Glutamatergic neuron (in vitro differentiated cells): ENCODE data around the gene ETNPPL. TPM values are rescaled to one million over a fixed set of nuclear protein-coding genes. Genes with fewer than 3 reads are reported as not detected.
"Not testable (repeated sequence)": the region's sequence is repeated elsewhere in the genome, so short reads cannot be mapped to it uniquely, and the experiment has no call there.

Experiments used
- DNase-seq: peaks from one replicate; pipeline ENCODE4 v3.0.0; 2022
- H3K27ac Mint-ChIP-seq: one replicate; pipeline ENCODE4 v1.8.0; 2020; ENCODE audit warnings: mild to moderate bottlenecking, mixed read lengths, inconsistent platforms; ENCODE audit not compliant: unreplicated experiment
- H3K27me3 Mint-ChIP-seq: one replicate; pipeline ENCODE4 v1.8.0; 2020; ENCODE audit warnings: mild to moderate bottlenecking, moderate library complexity, mixed read lengths, inconsistent platforms; ENCODE audit not compliant: unreplicated experiment
- H3K36me3 Mint-ChIP-seq: one replicate; pipeline ENCODE4 v1.8.0; 2020; ENCODE audit warnings: mild to moderate bottlenecking, mixed read lengths, inconsistent platforms; ENCODE audit not compliant: unreplicated experiment
- H3K4me1 Mint-ChIP-seq: one replicate; pipeline ENCODE4 v1.8.0; 2020; ENCODE audit warnings: mild to moderate bottlenecking, low read depth, mixed read lengths, inconsistent platforms; ENCODE audit not compliant: unreplicated experiment
- H3K4me3 Mint-ChIP-seq: one replicate; pipeline ENCODE4 v1.8.0; 2020; ENCODE audit warnings: mild to moderate bottlenecking, mixed read lengths, inconsistent platforms; ENCODE audit not compliant: unreplicated experiment
- H3K9me3 Mint-ChIP-seq: one replicate; pipeline ENCODE4 v1.8.0; 2020; ENCODE audit warnings: mild to moderate bottlenecking, moderate library complexity, mixed read lengths, inconsistent platforms; ENCODE audit not compliant: unreplicated experiment
- total RNA-seq: library from RNA; stranded (reverse); fragmentation: NEBNext Ultra II Directional; extraction: Animal tissue kit (Norgen Biotek cat#: 25700); gene quantifications from one replicate; pipeline ENCODE4 v1.2.1, GENCODE V29; 2021; ENCODE audit not compliant: unreplicated experiment
- TF ChIP-seq, protein P1 (sequence below): fragments of 200-600 bp; sonication (generic); IDR thresholded peaks from one replicate; pipeline ENCODE4 v1.5.0; 2021; ENCODE audit not compliant: partially characterized antibody, unreplicated experiment

ETNPPL gene
- total RNA-seq, 1 donor from 2014 or later: not detected

DNA sequence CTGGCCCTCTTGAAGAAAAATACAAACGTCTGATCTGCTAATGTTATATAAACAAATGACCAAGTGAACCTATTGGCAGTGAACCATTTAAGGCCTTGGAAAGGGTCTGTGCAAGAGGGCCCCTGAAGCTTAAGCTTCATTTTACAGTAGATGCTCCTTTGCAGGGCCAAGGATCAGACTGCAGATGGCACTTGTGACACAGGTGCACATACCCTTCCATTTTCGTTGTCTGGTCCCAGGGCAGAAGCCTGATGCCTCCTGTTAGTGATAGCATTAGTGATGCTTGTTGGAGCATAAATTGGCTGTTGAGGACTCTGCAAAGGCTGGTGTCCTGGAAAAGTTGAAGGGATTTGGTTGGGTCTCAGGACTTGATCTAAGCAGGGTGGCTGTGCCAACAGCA is 46.5 kb downstream of the ETNPPL start:
- no peak for DNase-seq
- H3K4me1 Mint-ChIP-seq: no peaks in the 10 kb centered on the region
- TF ChIP-seq, protein P1, sequence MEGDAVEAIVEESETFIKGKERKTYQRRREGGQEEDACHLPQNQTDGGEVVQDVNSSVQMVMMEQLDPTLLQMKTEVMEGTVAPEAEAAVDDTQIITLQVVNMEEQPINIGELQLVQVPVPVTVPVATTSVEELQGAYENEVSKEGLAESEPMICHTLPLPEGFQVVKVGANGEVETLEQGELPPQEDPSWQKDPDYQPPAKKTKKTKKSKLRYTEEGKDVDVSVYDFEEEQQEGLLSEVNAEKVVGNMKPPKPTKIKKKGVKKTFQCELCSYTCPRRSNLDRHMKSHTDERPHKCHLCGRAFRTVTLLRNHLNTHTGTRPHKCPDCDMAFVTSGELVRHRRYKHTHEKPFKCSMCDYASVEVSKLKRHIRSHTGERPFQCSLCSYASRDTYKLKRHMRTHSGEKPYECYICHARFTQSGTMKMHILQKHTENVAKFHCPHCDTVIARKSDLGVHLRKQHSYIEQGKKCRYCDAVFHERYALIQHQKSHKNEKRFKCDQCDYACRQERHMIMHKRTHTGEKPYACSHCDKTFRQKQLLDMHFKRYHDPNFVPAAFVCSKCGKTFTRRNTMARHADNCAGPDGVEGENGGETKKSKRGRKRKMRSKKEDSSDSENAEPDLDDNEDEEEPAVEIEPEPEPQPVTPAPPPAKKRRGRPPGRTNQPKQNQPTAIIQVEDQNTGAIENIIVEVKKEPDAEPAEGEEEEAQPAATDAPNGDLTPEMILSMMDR: no peak
- no peaks in the 10 kb centered on the region for H3K27me3 Mint-ChIP-seq
- no peak overlapping the region for H3K4me3 Mint-ChIP-seq
- H3K36me3 Mint-ChIP-seq: no peaks in the 10 kb centered on the region
- no peak overlapping the region for H3K27ac Mint-ChIP-seq
- peaks cover 1% of the 10 kb centered on the region for H3K9me3 Mint-ChIP-seq

DNA sequence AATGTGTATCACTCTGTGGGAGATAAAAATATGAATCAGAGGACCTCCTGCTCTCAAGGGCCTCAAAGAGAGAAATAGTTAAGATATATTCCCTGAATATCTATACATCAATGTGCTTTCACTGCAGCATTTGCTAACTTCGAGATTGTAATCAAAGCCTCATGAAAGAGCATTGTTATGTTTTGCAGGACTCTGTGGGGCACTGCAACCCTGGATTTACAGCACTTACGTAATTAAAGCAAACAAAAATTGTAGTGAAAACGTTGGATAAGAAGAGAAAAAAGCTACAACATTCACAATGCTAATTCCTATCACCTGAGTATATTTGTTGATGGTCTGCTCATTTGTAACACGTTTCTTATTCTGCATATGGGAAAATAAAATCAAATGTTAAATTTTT is 48.0 kb downstream of the ETNPPL start:
- DNase-seq: no peak
- TF ChIP-seq, protein P1: no peak
- no peaks in the 10 kb centered on the region for H3K4me1 Mint-ChIP-seq
- H3K36me3 Mint-ChIP-seq: no peaks in the 10 kb centered on the region
- H3K4me3 Mint-ChIP-seq: no peak overlapping the region
- peaks cover 4% of the 10 kb centered on the region for H3K9me3 Mint-ChIP-seq
- H3K27ac Mint-ChIP-seq: no peak overlapping the region
- H3K27me3 Mint-ChIP-seq: no peaks in the 10 kb centered on the region

DNA sequence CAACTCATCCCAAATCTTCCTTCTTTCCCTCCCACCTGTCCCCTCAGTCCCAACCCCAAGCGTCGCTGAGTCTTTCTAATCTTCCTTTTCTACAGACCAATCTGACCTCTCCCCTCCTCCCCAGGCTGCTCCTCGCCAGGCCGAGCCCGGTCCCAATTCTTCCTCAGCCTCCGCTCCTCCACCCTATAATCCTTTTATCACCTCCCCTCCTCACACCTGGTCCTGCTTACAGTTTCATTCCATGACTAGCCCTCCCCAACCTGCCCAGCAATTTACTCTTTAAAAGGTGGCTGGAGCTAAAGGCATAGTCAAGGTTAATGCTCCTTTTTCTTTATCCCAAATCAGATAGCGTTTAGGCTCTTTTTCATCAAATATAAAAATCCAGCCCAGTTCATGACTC is 52.3 kb downstream of the ETNPPL start:
- H3K36me3 Mint-ChIP-seq, H3K27me3 Mint-ChIP-seq, H3K9me3 Mint-ChIP-seq, H3K27ac Mint-ChIP-seq, DNase-seq, H3K4me1 Mint-ChIP-seq, H3K4me3 Mint-ChIP-seq: not testable (repeated sequence)

DNA sequence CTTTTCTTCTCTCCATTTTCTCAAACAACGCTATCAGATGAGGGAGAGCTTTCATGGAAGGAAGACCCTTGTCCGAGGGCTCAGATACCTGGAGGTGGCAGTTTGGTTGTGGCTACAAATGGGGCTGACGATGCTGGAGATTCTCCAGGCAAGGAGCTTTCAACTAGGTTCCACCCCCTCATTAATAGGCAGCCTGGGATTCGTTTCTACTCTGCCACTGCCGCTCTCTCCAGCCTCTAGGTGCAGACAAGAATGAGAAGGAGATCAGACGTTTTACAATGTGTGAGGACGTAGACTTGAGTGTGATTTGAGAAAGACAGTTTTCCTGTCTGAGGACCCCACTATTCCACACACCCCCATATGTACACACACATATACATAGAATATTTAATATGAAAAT is 53.1 kb downstream of the ETNPPL start:
- DNase-seq: no peak
- Mint-ChIP-seq H3K36me3 (no peaks in the 10 kb centered on the region), H3K4me1 (no peaks in the 10 kb centered on the region), H3K27ac (no peak overlapping the region), H3K27me3 (peaks cover 3% of the 10 kb centered on the region), H3K4me3 (no peak overlapping the region), H3K9me3 (peaks cover 6% of the 10 kb centered on the region)
- TF ChIP-seq, protein P1: no peak

DNA sequence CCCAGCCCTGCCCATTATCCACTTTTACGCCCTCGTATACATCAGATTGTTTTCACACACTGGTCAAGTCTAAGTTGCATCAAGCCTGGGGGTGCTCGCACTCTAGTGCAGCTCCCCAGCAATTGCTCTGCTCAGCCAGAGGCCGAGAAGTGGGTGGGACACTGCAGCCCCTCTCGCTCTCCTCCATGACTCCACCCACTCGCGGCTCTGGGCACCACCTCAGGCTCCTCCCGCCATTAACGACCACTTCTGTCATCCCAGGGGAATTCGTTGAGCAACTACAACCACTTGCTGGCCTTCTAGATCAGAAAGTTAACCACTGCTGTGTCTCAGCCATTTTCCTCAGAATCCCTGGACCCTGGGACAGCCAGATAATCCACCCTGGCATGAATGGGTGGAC is 53.6 kb downstream of the ETNPPL start:
- Mint-ChIP-seq H3K4me1 (no peaks in the 10 kb centered on the region), H3K36me3 (no peaks in the 10 kb centered on the region), H3K27ac (no peak overlapping the region), H3K9me3 (peaks cover 6% of the 10 kb centered on the region), H3K27me3 (peaks cover 3% of the 10 kb centered on the region), H3K4me3 (no peak overlapping the region)
- TF ChIP-seq, protein P1: no peak
- no peak for DNase-seq

DNA sequence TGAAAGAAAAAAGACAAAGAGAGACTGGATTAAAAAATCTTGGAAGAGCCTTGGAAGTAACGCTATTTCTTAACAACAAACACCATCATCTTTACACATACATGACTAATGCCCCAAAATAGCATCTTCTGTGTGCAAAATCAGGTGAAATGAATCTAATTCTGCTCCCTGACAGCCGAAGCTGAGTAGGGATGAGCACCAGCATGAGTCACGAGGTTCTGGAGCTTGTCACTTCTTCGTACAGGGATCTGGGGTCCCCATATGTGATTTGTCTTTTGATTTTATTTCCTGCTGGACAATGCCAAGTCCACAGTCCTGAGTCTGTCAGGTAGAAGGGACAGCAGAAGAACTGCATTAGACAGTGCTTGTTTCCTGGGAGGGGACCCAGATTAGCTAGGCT is 56.6 kb downstream of the ETNPPL start:
- Mint-ChIP-seq H3K9me3 (peaks cover 5% of the 10 kb centered on the region), H3K27me3 (peaks cover 3% of the 10 kb centered on the region), H3K4me1 (no peaks in the 10 kb centered on the region), H3K4me3 (no peak overlapping the region), H3K27ac (no peak overlapping the region), H3K36me3 (no peaks in the 10 kb centered on the region)
- DNase-seq: no peak
- TF ChIP-seq, protein P1: no peak
